Stimulated activated CD8-positive, alpha-beta memory T cell treated with anti-CD3 and anti-CD28 coated beads, Interleukin-15, amount 100 ng/mL, for 1 hour (primary cell): ENCODE results near the gene SEMA3A.
"Not testable (repeated sequence)": the region's sequence is repeated elsewhere in the genome, so short reads cannot be mapped to it uniquely, and the experiment has no call there.

Experiments used
- DNase-seq: peaks from one replicate; pipeline ENCODE4 v3.0.0-alpha.2; 2020; ENCODE audit warnings: low read depth

The SEMA3A gene

DNA sequence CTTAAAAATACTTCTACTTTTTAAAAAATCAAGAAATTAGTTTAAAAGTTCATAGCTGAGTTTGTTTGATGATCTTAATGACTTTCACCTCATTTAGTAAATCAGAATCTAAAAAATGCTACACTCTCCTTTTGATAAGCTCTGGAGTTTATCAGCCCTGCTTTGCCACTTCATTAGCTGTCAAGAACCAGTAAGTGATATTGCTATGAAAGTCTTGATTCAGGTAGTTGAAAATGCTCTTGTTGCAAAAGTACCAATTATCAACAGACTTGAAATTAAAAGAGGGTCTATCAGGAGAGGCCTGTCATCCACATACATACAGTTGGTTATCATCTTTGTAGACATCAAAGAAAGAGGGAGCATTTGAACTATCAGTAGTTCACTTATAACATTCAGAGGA is 41.6 kb downstream of the SEMA3A start:
- no peak for DNase-seq

GRCh38 chr7:84150370-84150769 is 44.2 kb downstream of the SEMA3A start:
- DNase-seq, result not testable (repeated sequence)

DNA sequence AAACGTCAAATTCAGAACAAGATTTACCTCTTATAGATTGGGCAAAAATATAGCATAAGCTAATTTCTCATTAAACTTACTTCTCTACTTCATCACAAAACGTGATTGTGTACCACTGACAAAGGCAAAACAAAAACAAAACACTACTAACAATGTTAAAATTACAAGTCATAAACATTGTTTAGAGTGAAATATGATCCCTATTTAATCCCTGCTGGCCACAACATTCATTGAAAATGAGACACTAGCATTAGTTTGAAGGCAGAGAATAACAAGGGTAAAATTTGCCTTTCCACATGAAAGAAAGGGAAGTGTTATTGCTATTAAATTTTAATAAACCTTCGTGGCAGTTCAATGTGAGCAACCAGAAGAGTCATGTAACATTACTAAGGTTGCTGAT is 45.0 kb downstream of the SEMA3A start:
- DNase-seq, result no peak

GRCh38 chr7:84145892-84146291 is 48.7 kb downstream of the SEMA3A start:
- no peak for DNase-seq

DNA sequence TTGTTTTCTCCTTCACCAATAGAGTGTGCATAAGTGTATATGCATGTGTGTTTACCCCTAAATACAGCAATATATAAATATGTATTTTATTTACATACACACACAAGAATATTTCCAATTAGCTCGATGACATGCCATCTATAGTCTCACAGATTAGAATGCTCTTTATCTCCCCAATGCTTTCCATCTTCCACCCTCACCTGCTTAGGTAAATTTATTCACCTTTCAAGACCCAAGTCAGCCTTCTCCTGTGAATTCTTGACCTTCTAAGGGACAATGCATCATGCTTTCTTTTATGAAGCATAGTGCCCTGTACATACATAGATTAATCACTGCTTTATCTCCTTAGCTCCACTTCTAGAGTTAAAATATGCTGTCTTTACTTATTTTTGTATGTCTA is 49.7 kb downstream of the SEMA3A start:
- no peak for DNase-seq

DNA sequence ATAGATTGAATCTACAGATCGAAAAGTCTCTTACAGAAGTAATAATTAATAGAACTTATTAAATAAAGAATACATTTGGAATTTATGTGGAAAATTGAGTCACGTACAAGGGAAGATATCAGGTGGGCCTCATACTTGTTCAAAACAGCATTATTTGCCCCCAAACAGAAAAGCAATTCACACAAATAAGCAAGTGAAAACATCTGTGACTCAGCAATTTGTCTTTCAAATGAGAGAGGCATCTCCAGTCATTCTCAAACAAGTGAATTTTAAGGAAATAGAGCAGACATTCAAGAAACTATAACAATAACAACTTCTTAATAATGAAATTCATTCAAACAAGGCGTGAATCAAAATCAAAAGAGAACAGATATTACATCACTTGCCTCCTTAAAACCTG is 50.1 kb downstream of the SEMA3A start:
- no peak for DNase-seq

DNA sequence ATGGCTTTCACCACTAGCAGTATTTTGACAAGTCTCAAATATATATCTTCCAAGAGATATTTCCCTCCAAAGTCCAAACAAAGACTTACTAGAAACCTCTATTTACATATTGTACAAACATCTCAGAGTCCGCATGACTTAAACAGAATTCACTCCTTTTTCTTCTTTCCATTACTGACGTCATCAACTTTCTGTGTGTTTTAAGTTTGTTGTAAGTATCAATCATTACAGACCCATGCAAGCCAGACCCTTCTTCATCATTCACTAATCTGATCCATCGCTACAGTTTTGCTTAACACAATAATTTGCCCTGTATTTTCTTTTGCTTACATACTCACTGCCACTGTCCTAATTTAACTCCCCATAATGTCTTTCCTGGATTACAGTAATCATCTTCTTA is 51.9 kb downstream of the SEMA3A start:
- no peak for DNase-seq

DNA sequence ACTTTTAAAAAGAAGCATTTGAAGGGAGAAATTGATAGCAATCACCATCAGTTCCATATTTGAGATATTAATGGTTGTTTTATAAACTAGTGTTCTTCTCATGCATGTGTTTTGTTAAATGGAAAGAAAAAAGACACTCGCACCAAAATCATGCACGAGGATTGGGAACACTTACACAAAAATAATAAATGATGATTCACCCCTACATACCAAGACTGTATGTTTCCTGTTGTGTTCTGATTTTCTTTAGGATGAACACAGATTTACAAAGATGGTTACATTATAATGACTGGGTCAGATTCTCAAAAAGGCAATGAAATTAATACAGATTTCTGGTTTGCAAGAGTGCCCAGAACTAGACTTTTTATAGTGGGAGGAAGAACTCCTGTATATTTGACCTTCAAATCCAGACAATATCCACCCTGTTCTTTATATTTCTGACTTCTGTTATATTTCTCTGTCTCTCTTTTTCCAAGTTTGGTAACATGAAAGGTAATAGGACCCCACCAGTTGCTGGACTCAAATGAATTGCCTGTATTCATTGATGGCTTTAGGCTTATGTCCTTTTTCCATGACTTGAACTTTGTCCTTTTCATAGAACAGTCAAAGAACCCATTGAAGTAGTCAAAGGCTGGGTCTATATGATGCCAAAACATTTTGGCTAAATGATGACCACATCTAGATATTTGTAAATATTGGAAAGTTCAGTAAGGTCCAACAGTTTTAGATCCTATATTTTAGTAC is 54.4 kb downstream of the SEMA3A start:
- no peak for DNase-seq

DNA sequence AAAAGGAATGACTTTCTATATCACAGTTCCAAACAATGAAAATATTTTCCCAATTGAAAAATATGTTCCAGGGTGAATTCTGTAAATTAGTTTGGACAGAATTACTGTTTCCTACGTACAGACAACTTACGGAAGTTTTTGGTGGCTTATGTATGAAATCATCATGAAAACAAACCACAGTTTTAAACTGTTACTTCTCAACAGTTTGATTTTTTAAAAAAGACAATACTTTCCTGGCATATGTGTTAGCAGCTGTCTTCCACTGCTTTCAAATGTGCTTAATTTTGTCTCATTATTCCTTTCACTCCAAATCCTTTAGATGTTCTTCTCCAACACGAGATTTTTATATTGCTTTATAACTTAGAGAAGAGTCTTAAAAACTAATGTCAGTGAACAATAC is 56.2 kb downstream of the SEMA3A start:
- no peak for DNase-seq

GRCh38 chr7:84137812-84138211 is 56.8 kb downstream of the SEMA3A start:
- DNase-seq, result no peak

- no peak for DNase-seq
Measured at GRCh38 chr7:84136809-84137208, 57.8 kb downstream of the SEMA3A start.

- DNase-seq, result no peak
Measured at GRCh38 chr7:84136336-84136735, 58.3 kb downstream of the SEMA3A start.

DNA sequence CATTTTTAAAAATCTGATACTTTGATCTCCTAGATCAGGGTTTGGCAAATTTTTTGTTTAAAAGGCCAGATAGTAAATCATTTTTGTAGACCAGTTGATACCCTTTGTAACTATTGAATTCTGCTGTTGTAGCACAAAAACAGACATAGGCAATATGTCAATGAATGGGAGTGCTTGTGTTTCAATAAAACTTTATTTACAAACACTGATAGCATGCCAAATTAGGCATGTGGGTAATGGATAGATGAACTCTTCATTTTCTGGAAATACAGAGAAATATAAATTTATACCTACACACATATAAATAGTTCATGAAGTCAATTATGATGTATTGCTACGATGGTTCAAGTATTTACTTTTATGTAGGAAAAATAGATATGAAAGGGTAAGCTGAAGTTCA is 60.4 kb downstream of the SEMA3A start:
- no peak for DNase-seq

DNA sequence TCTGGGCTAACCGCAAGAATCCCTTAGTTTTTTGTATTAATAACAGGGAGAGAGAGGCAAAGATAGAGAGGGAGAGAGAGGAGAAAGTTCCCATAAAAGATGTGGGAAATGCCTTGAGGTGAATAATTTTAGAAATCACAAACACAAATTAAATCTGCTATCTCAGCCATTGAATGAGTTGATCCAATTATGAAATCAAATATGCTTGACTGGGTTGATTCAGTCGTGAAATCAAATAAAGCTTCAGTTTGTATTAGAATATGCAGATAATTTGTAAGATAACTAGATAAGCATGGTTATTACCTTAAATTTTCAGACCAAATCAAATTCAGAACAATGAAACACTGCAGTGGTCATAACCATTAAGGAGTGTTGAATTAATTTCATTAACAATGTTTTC is 68.9 kb downstream of the SEMA3A start:
- no peak for DNase-seq

GRCh38 chr7:84123965-84124547 is 70.5 kb downstream of the SEMA3A start:
- DNase-seq, result no peak

DNA sequence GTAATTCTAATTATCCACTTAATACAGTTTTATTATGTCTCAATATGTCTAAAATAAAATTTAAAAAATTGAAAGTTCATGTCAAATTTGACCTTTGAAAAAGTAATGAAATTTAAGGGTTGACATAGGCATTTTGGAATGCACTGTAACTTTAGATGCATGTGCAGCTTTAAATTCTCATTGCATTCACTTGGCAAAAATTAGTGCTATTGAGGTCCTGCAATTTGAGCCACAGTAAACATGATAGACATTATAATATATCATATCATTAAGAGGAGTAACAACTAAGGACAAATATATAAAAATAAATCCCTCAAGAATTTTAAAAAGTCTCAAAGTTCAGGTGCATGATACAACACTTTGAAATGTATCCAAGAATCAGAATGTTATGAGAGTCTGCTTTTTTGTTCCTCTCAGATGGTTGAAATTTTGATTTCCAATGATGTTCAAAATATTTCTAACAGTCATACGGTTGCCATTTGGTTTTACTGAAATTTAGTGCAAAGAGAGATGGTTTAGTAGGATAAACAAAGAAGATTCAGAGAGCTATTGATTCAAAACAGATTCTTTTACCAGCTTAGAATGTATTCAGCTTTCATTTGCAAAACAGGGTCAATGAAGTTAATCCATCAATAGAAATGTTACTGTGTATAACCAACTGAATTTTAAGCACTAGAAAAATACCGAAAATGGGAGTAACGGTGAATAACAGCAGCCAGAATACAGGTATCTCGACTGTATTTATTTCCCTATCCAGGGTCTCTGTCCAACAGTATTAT is 71.8 kb downstream of the SEMA3A start:
- no peak for DNase-seq

GRCh38 chr7:84117304-84117703 is 77.3 kb downstream of the SEMA3A start:
- DNase-seq, result no peak

- no peak for DNase-seq
Measured at GRCh38 chr7:84113906-84114850, 80.4 kb downstream of the SEMA3A start.

GRCh38 chr7:84113286-84113685 is 81.3 kb downstream of the SEMA3A start:
- DNase-seq, result no peak

DNA sequence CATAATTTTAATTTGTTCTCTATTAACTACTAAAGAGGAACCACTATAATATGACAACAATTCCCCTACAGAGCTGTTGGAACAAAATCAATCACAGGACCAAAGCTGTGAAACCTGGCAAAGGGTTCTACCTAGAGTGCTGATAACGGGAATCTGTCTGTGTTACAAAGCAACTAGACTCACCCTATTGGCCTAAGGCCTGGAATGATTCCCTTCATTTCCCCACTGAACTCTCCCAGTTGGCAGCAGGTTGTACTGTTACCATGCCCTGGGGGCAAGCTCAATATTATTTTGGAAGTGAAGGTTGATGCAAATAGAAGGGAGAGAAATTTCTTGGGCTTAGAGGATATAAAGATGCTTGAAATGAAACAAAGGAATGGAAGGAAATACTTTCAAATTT is 81.8 kb downstream of the SEMA3A start:
- DNase-seq, result no peak

- DNase-seq, result no peak
Measured at GRCh38 chr7:84111842-84112241, 82.7 kb downstream of the SEMA3A start.

DNA sequence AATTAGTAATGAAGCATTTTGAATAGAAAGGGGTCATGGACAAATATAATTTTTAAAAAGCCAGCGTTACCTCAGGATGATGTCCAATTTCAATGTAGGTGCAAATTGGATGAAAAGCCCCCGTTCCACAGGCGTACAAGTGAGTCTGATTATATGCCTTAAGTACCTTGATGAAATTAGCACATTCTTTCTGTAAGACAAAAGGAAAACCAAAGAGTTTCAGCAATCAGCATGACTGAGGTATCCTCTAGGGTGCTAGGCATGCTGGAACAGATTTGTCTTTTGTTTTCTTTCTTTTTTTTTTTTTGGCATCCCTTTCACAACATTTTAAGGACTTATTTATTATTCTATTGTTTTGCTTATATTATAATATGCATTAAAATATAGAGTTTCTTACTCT is 84.2 kb downstream of the SEMA3A start:
- no peak for DNase-seq
